Suprapubic skin (tissue), 4 donors: ENCODE results near the gene ACAA1. TPM values are rescaled to one million over a fixed set of nuclear protein-coding genes. Genes with fewer than 3 reads are reported as not detected.

Source experiments
- DNase-seq, 2 donors: peaks; one replicate each; pipeline ENCODE4 v3.0.0-alpha.2; 2019; ENCODE audit warnings: low spot score in 2 of 2
- H3K27ac ChIP-seq: fragments of 200-600 bp; sonication (generic); one replicate; pipeline ENCODE4 v1.5.1; 2019
- H3K27me3 ChIP-seq: fragments of 200-600 bp; sonication (generic); one replicate; pipeline ENCODE4 v1.5.1; 2019
- H3K36me3 ChIP-seq: fragments of 200-600 bp; sonication (generic); one replicate; pipeline ENCODE4 v1.5.1; 2019
- H3K4me1 ChIP-seq: fragments of 200-600 bp; sonication (generic); one replicate; pipeline ENCODE4 v1.5.1; 2019
- H3K4me3 ChIP-seq: fragments of 200-600 bp; sonication (generic); one replicate; pipeline ENCODE4 v1.5.1; 2019; ENCODE audit warnings: mild to moderate bottlenecking
- H3K9me3 ChIP-seq: fragments of 200-600 bp; sonication (generic); one replicate; pipeline ENCODE4 v1.5.1; 2019
- CTCF ChIP-seq, 2 donors: fragments of 200-600 bp in 1 of 2; fragments of 450-650 bp in 1 of 2; sonication (generic) in 1 of 2; IDR thresholded peaks; one replicate each; pipeline ENCODE4 v1.5.1; 2016 to 2019; ENCODE audit warnings: antibody characterized with exemption in 2 of 2, mild to moderate bottlenecking in 1 of 2, moderate library complexity in 1 of 2
- EP300 ChIP-seq: sonication (generic); formaldehyde crosslinking; IDR thresholded peaks from one replicate; pipeline ENCODE4 v1.6.1; 2017; ENCODE audit warnings: antibody characterized with exemption
- POLR2A ChIP-seq, 2 donors: fragments of 450-650 bp; IDR thresholded peaks; one replicate each; pipeline ENCODE4 v1.6.1; 2017; ENCODE audit warnings: antibody characterized with exemption in 2 of 2, mild to moderate bottlenecking in 2 of 2, moderate library complexity in 2 of 2
- POLR2AphosphoS5 ChIP-seq, 3 donors: sonication (generic); formaldehyde crosslinking; IDR thresholded peaks; one replicate each; pipeline ENCODE4 v1.6.1; 2017; ENCODE audit warnings: antibody characterized with exemption in 3 of 3
- WGBS: methylation state at CpG from one replicate; pipeline ENCODE4 v1.1.5; 2018; 5-methylcytosine and 5-hydroxymethylcytosine counted together
- total RNA-seq, 4 donors: library from RNA; depleted of rRNA; stranded (reverse); fragments of >200 nt; gene quantifications; one replicate each; pipeline ENCODE4 v1.1.0, GENCODE V29; 2016

ACAA1 gene
- total RNA-seq, 4 donors from 2014 or later, result 29.3 to 54.5 (median 51.4) TPM

GRCh38 chr3:38109580-38110313, 27.2 kb downstream of the ACAA1 start:
- no peak overlapping the region for H3K27ac ChIP-seq
- H3K27me3 ChIP-seq, result no peaks in the 10 kb centered on the region
- no peak overlapping the region for H3K4me3 ChIP-seq
- no CpG with 5 or more reads among the region's 17 CpGs for WGBS
- TF ChIP-seq POLR2AphosphoS5 (IDR thresholded peaks at IDR 0.05) (no peak), POLR2A (IDR thresholded peaks at IDR 0.05) (no peak), EP300 (no peak), CTCF (IDR thresholded peaks at IDR 0.05) (no peak)
- H3K4me1 ChIP-seq, result no peaks in the 10 kb centered on the region
- peak in 1 of 2 donors; percentile 76 for DNase-seq
- H3K9me3 ChIP-seq, result no peaks in the 10 kb centered on the region
- no peaks in the 10 kb centered on the region for H3K36me3 ChIP-seq

- 85% methylated on average over 9 of the region's 11 CpGs for WGBS
- H3K27ac ChIP-seq, result no peak overlapping the region
- peak; percentile 47 to 58 for DNase-seq
- H3K4me1 ChIP-seq, result no peaks in the 10 kb centered on the region
- no peaks in the 10 kb centered on the region for H3K9me3 ChIP-seq
- H3K27me3 ChIP-seq, result no peaks in the 10 kb centered on the region
- no peak overlapping the region for H3K4me3 ChIP-seq
- H3K36me3 ChIP-seq, result no peaks in the 10 kb centered on the region
- no peak for TF ChIP-seq EP300
- TF ChIP-seq POLR2A (IDR thresholded peaks at IDR 0.05), result no peak
- no peak for TF ChIP-seq CTCF (IDR thresholded peaks at IDR 0.05)
- no peak for TF ChIP-seq POLR2AphosphoS5 (IDR thresholded peaks at IDR 0.05)
Measured at GRCh38 chr3:38108649-38109579, 28.0 kb downstream of the ACAA1 start.

GRCh38 chr3:38107911-38108648, 28.8 kb downstream of the ACAA1 start:
- Histone ChIP-seq H3K27ac (no peak overlapping the region), H3K4me1 (no peaks in the 10 kb centered on the region), H3K4me3 (no peak overlapping the region), H3K27me3 (no peaks in the 10 kb centered on the region), H3K9me3 (no peaks in the 10 kb centered on the region), H3K36me3 (no peaks in the 10 kb centered on the region)
- 91% methylated on average over 4 of the region's 7 CpGs for whole genome bisulfite sequencing
- DNase-seq, result peak in 1 of 2 donors; percentile 44
- TF ChIP-seq EP300 (no peak), POLR2AphosphoS5 (IDR thresholded peaks at IDR 0.05) (no peak), CTCF (IDR thresholded peaks at IDR 0.05) (no peak), POLR2A (IDR thresholded peaks at IDR 0.05) (no peak)

- Histone ChIP-seq H3K27ac (no peak overlapping the region), H3K9me3 (no peaks in the 10 kb centered on the region), H3K4me1 (no peaks in the 10 kb centered on the region), H3K36me3 (no peaks in the 10 kb centered on the region), H3K27me3 (no peaks in the 10 kb centered on the region), H3K4me3 (no peak overlapping the region)
- 71% methylated on average over 1 of the region's 1 CpG for WGBS
- no peak for TF ChIP-seq POLR2A (IDR thresholded peaks at IDR 0.05)
- TF ChIP-seq POLR2AphosphoS5 (IDR thresholded peaks at IDR 0.05), result no peak
- no peak for TF ChIP-seq CTCF (IDR thresholded peaks at IDR 0.05)
- TF ChIP-seq EP300, result no peak
- DNase-seq, result no peak
Measured at GRCh38 chr3:38105525-38105924, 31.4 kb downstream of the ACAA1 start.
